Upper lobe of left lung (tissue), 6 donors: ENCODE data around the gene FGF23. TPM values are rescaled to one million over a fixed set of nuclear protein-coding genes. Genes with fewer than 3 reads are reported as not detected.

Source experiments
- ATAC-seq, 2 donors: fragments of 200-7000 bp; cut with Tn5 transposase; one replicate each; pipeline ENCODE4 v1.9.1; 2022; ENCODE audit warnings: mild to moderate bottlenecking in 2 of 2, moderate library complexity in 2 of 2; ENCODE audit not compliant: low FRiP score in 2 of 2
- DNase-seq, 2 donors: peaks; one replicate each; pipeline ENCODE4 v3.0.0-alpha.2; 2019 to 2020
- H3K27ac ChIP-seq, 4 donors: fragments of 200-600 bp; sonication (generic); one replicate each; pipeline ENCODE4 v1.5.1; 2016 to 2019
- H3K27me3 ChIP-seq, 4 donors: fragments of 200-600 bp; sonication (generic); one replicate each; pipeline ENCODE4 v1.5.1; 2017 to 2019
- H3K36me3 ChIP-seq, 4 donors: fragments of 200-600 bp; sonication (generic); one replicate each; pipeline ENCODE4 v1.5.1; 2016 to 2019
- H3K4me1 ChIP-seq, 4 donors: fragments of 200-600 bp; sonication (generic); one replicate each; pipeline ENCODE4 v1.5.1; 2018 to 2019
- H3K4me3 ChIP-seq, 4 donors: fragments of 200-600 bp; sonication (generic); one replicate each; pipeline ENCODE4 v1.5.1; 2017 to 2019; ENCODE audit warnings: mild to moderate bottlenecking in 2 of 4, moderate library complexity in 1 of 4
- H3K9me3 ChIP-seq, 4 donors: fragments of 200-600 bp; sonication (generic); one replicate each; pipeline ENCODE4 v1.5.1; 2018 to 2019
- EP300 ChIP-seq, 4 donors: sonication (generic); formaldehyde crosslinking; IDR thresholded peaks; one replicate each; pipeline ENCODE4 v1.5.1; 2017; ENCODE audit warnings: antibody characterized with exemption in 4 of 4, control low read depth in 2 of 4
- POLR2A ChIP-seq, 4 donors: fragments of 450-650 bp; IDR thresholded peaks; one replicate each; pipeline ENCODE4 v1.5.1; 2016 to 2017; ENCODE audit warnings: antibody characterized with exemption in 4 of 4, mild to moderate bottlenecking in 2 of 4
- POLR2AphosphoS5 ChIP-seq, 2 donors: sonication (generic); formaldehyde crosslinking; IDR thresholded peaks; one replicate each; pipeline ENCODE4 v1.5.1; 2017; ENCODE audit warnings: antibody characterized with exemption in 2 of 2
- WGBS, 2 donors: methylation state at CpG; one replicate each; pipeline ENCODE4 v1.1.5; 2017 to 2018; 5-methylcytosine and 5-hydroxymethylcytosine counted together
- total RNA-seq, 6 donors: library from RNA; depleted of rRNA in 4 of 6; stranded (reverse); fragments of >200 nt in 4 of 6; gene quantifications; one replicate each; pipeline versions ENCODE4 v1.1.0 to v1.2.1, GENCODE V29; 2016 to 2021
- TF ChIP-seq, protein P1 (sequence below), 6 experiments: fragments of 450-650 bp in 4 of 6; fragments of 200-600 bp in 2 of 6; sonication (generic) in 2 of 6; IDR thresholded peaks; one replicate each; pipeline ENCODE4 v1.5.1; 2016 to 2019; ENCODE audit warnings: antibody characterized with exemption in 6 of 6
- donor health status: DM: no; HTN: no; CAD: no; lungs with moderate emphysema.
- donor health status: DM: no; HTN: yes; CAD: no; lungs with severe emphysema.

FGF23 gene
- total RNA-seq, 6 donors from 2014 or later, result not detected

DNA sequence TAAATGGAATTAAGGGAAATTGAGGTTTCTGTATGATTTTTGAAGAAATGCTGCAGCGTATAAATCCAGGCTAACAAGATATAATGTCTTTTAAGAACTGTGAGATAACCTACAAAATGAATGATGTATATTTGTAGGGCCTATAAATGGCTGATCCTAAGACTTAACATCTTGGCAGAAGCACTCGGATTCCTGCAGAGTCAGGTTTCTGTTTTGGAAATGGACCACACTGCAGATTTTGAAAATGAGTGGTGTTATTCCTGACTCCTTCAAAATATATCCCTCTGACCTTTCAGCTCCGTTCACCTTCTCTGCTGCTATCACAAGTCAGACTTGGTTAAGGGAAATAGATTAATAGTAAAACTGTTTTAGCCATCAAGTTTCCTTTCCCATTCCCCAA lies 53.5 kb downstream of the FGF23 start:
- H3K36me3 ChIP-seq, result no peaks in the 10 kb centered on the region
- H3K27me3 ChIP-seq, result no peaks in the 10 kb centered on the region
- TF ChIP-seq, protein P1, sequence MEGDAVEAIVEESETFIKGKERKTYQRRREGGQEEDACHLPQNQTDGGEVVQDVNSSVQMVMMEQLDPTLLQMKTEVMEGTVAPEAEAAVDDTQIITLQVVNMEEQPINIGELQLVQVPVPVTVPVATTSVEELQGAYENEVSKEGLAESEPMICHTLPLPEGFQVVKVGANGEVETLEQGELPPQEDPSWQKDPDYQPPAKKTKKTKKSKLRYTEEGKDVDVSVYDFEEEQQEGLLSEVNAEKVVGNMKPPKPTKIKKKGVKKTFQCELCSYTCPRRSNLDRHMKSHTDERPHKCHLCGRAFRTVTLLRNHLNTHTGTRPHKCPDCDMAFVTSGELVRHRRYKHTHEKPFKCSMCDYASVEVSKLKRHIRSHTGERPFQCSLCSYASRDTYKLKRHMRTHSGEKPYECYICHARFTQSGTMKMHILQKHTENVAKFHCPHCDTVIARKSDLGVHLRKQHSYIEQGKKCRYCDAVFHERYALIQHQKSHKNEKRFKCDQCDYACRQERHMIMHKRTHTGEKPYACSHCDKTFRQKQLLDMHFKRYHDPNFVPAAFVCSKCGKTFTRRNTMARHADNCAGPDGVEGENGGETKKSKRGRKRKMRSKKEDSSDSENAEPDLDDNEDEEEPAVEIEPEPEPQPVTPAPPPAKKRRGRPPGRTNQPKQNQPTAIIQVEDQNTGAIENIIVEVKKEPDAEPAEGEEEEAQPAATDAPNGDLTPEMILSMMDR (IDR thresholded peaks at IDR 0.05), result no peak
- TF ChIP-seq EP300 (IDR thresholded peaks at IDR 0.05), result no peak
- no peak for TF ChIP-seq POLR2AphosphoS5 (IDR thresholded peaks at IDR 0.05)
- H3K9me3 ChIP-seq, result no peaks in the 10 kb centered on the region
- H3K4me3 ChIP-seq, result no peak overlapping the region
- no peak overlapping the region for H3K27ac ChIP-seq
- DNase-seq (no peak), ATAC-seq (no peak)
- peaks cover 6 to 19% (median 10%) of the 10 kb centered on the region in 4 donors for H3K4me1 ChIP-seq
- WGBS, 2 donors, result 87 to 90% methylated on average over 3 of the region's 3 CpGs

DNA sequence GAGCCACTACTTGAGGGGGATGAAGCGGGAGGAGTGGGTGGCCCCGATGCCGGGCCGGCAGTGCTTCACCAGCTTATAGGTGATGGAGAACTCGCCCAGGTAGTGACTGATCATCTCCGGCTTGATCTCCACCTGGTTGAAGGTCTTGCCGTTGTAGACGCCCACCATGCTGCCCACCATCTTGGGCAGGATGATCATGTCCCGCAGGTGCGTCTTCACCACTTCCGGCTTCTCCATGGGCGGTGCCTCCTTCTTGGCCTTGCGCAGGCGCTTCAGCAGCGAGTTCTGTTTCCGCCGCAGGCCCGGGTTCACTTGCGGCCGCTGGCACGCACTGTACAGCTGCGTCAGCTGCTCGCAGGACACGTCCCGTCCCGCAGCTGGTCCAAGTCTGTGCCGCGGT lies 55.1 kb downstream of the FGF23 start:
- Histone ChIP-seq H3K4me1 (peaks cover 6 to 24% (median 12%) of the 10 kb centered on the region in 4 donors), H3K27ac (no peak overlapping the region), H3K4me3 (no peak overlapping the region), H3K36me3 (no peaks in the 10 kb centered on the region), H3K27me3 (no peaks in the 10 kb centered on the region), H3K9me3 (no peaks in the 10 kb centered on the region)
- ATAC-seq, result no peak
- peak in 1 of 2 donors; percentile 75 for DNase-seq
- 96% methylated on average over 27 of the region's 28 CpGs for WGBS, 2 donors
- no peak for TF ChIP-seq POLR2A (IDR thresholded peaks at IDR 0.05)
- TF ChIP-seq, protein P1 (IDR thresholded peaks at IDR 0.05), result no peak
- no peak for TF ChIP-seq POLR2AphosphoS5 (IDR thresholded peaks at IDR 0.05)
- TF ChIP-seq EP300 (IDR thresholded peaks at IDR 0.05), result no peak

DNA sequence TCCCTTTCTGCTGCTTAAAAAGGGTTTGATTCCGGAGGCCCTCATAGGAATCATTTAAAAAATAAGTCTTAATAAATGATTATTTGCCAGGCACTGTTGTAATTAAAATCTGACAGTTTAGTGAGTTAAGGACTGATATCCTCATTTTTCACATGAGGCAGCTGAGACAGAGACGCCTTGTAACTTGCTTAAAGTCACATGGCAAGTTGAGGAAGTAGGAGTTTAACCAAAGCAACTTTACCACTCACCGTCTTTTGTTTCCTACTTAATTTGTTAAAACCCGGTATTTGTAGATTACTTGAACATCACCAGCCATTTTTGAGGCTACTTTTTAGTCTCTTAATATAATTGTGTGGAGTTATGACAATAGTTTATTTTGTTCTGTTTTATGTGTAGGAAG lies 56.1 kb downstream of the FGF23 start:
- no peak for DNase-seq
- H3K27ac ChIP-seq, result no peak overlapping the region
- no peaks in the 10 kb centered on the region for H3K27me3 ChIP-seq
- H3K36me3 ChIP-seq, result no peaks in the 10 kb centered on the region
- H3K9me3 ChIP-seq, result no peaks in the 10 kb centered on the region
- 73 to 75% methylated on average over 4 of the region's 4 CpGs for WGBS, 2 donors
- peaks cover 6 to 24% (median 12%) of the 10 kb centered on the region in 4 donors for H3K4me1 ChIP-seq
- ATAC-seq, result no peak
- no peak overlapping the region for H3K4me3 ChIP-seq
- TF ChIP-seq EP300 (IDR thresholded peaks at IDR 0.05) (no peak), POLR2A (IDR thresholded peaks at IDR 0.05) (no peak), POLR2AphosphoS5 (IDR thresholded peaks at IDR 0.05) (no peak)
- TF ChIP-seq, protein P1 (IDR thresholded peaks at IDR 0.05), result no peak

DNA sequence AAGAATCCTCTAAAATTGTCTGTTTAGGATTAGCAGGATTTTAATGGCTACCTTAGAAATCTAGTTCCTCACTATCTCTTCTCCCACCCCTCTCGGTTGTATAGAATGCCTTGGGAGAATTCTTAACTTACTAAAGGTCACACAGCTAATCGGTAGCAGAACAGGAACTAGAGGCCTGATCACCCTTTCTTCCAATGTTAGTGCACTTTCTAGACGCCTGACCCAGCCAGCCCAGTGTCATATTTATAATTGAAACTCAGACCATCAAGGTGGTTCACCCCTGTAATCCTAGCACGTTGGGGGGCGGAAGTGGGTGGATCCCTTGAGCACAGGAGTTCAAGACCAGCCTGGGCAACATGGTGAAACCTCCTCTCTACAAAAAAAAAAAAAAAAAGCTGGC lies 56.8 kb downstream of the FGF23 start:
- no peaks in the 10 kb centered on the region for H3K27me3 ChIP-seq
- no peaks in the 10 kb centered on the region for H3K36me3 ChIP-seq
- H3K27ac ChIP-seq, result no peak overlapping the region
- TF ChIP-seq POLR2AphosphoS5 (IDR thresholded peaks at IDR 0.05), result no peak
- TF ChIP-seq EP300 (IDR thresholded peaks at IDR 0.05), result no peak
- TF ChIP-seq POLR2A (IDR thresholded peaks at IDR 0.05), result no peak
- TF ChIP-seq, protein P1 (IDR thresholded peaks at IDR 0.05), result no peak
- 72 to 84% methylated on average over 5 of the region's 5 CpGs for WGBS, 2 donors
- H3K4me1 ChIP-seq, result peaks cover 6 to 24% (median 12%) of the 10 kb centered on the region in 4 donors
- ATAC-seq (no peak), DNase-seq (no peak)
- no peaks in the 10 kb centered on the region for H3K9me3 ChIP-seq
- H3K4me3 ChIP-seq, result no peak overlapping the region
